GM18498 (cell line): Measurements from ENCODE around the gene MRPL53.

Source experiments
- ATAC-seq: cut with Tn5 transposase; IDR thresholded peaks from one replicate; pipeline ENCODE4 v1.9.1; 2021; ENCODE audit warnings: mild to moderate bottlenecking, moderate library complexity; ENCODE audit not compliant: unreplicated experiment

MRPL53 gene

GRCh38 chr2:74472086-74472944, at the start of gene MRPL53:
Gene MRPL53, minus strand, starts transcription at chr2:74472680. Its CDS starts 20 bp downstream, at chr2:74472660.
- peak; percentile 87 for ATAC-seq

- ATAC-seq: no peak
Measured at GRCh38 chr2:74516650-74517049, 44.2 kb upstream of the MRPL53 start.

GRCh38 chr2:74515981-74516633, 43.6 kb upstream of the MRPL53 start:
- peak; percentile 74 for ATAC-seq

- ATAC-seq: peak; percentile 29
Measured at GRCh38 chr2:74515271-74515980, 42.9 kb upstream of the MRPL53 start.

- no peak for ATAC-seq
Measured at GRCh38 chr2:74514368-74515270, 42.1 kb upstream of the MRPL53 start, which contains the start of gene TLX2. Gene TLX2, plus strand, starts transcription at chr2:74514450. Its CDS starts 357 bp downstream, at chr2:74514807.

- ATAC-seq: no peak
Measured at GRCh38 chr2:74513605-74514367, 41.3 kb upstream of the MRPL53 start.

- no peak for ATAC-seq
Measured at GRCh38 chr2:74512744-74513604, 40.5 kb upstream of the MRPL53 start.

- no peak for ATAC-seq
Measured at GRCh38 chr2:74511104-74511989, 38.9 kb upstream of the MRPL53 start.

GRCh38 chr2:74510272-74510671, 37.8 kb upstream of the MRPL53 start:
- ATAC-seq: no peak

- peak; percentile 12 for ATAC-seq
Measured at GRCh38 chr2:74507926-74508520, 35.5 kb upstream of the MRPL53 start.

GRCh38 chr2:74507145-74507925, 34.9 kb upstream of the MRPL53 start, which contains the start of gene PCGF1:
Gene PCGF1, minus strand, starts transcription at chr2:74507695. Its CDS starts 27 bp downstream, at chr2:74507668.
- ATAC-seq: peak; percentile 85

- ATAC-seq: no peak
Measured at GRCh38 chr2:74505448-74506246, 33.2 kb upstream of the MRPL53 start.

- ATAC-seq: no peak
Measured at GRCh38 chr2:74504591-74504990, 32.1 kb upstream of the MRPL53 start.

GRCh38 chr2:74503506-74504475, 31.3 kb upstream of the MRPL53 start:
- ATAC-seq: no peak
